ENCODE data around the gene BOD1.

- TF ChIP-seq, protein P1, sequence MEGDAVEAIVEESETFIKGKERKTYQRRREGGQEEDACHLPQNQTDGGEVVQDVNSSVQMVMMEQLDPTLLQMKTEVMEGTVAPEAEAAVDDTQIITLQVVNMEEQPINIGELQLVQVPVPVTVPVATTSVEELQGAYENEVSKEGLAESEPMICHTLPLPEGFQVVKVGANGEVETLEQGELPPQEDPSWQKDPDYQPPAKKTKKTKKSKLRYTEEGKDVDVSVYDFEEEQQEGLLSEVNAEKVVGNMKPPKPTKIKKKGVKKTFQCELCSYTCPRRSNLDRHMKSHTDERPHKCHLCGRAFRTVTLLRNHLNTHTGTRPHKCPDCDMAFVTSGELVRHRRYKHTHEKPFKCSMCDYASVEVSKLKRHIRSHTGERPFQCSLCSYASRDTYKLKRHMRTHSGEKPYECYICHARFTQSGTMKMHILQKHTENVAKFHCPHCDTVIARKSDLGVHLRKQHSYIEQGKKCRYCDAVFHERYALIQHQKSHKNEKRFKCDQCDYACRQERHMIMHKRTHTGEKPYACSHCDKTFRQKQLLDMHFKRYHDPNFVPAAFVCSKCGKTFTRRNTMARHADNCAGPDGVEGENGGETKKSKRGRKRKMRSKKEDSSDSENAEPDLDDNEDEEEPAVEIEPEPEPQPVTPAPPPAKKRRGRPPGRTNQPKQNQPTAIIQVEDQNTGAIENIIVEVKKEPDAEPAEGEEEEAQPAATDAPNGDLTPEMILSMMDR (IDR thresholded peaks at IDR 0.05): no peak
- TF ChIP-seq POLR2AphosphoS5 (IDR thresholded peaks at IDR 0.05): no peak
These were observed 28.4 kb upstream of the BOD1 start for GRCh38 chr5:173644673-173645436.

Data from prostate gland (tissue), 2 donors.